Measurements from ENCODE around the gene PAK1.
"Not testable (repeated sequence)": the region's sequence is repeated elsewhere in the genome, so short reads cannot be mapped to it uniquely, and the experiment has no call there.

PAK1 gene

GRCh38 chr11:77318600-77318999 lies 155.3 kb downstream of the PAK1 start:
- Histone ChIP-seq H3K9ac (ENCODE audit: low read depth, low read length) (no peak overlapping the region), H3K4me3 (ENCODE audit: low read depth, low read length) (no peak overlapping the region), H3K4me1 (ENCODE audit: control insufficient read depth, insufficient read depth, low read length) (no peaks in the 10 kb centered on the region), H3K36me3 (ENCODE audit: control insufficient read depth, insufficient read depth, low read length) (peaks cover 4% of the 10 kb centered on the region), H3K9me3 (ENCODE audit: control insufficient read depth, insufficient read depth, low read length) (no peaks in the 10 kb centered on the region), H3K27me3 (ENCODE audit: control insufficient read depth, insufficient read depth, low read length) (no peaks in the 10 kb centered on the region)

GRCh38 chr11:77316733-77317342 lies 157.1 kb downstream of the PAK1 start:
- Histone ChIP-seq H3K9ac (ENCODE audit: low read depth, low read length) (no peak overlapping the region), H3K27me3 (ENCODE audit: control insufficient read depth, insufficient read depth, low read length) (no peaks in the 10 kb centered on the region), H3K36me3 (ENCODE audit: control insufficient read depth, insufficient read depth, low read length) (no peaks in the 10 kb centered on the region), H3K9me3 (ENCODE audit: control insufficient read depth, insufficient read depth, low read length) (no peaks in the 10 kb centered on the region), H3K4me1 (ENCODE audit: control insufficient read depth, insufficient read depth, low read length) (no peaks in the 10 kb centered on the region), H3K4me3 (ENCODE audit: low read depth, low read length) (no peak overlapping the region)

GRCh38 chr11:77312107-77312506 lies 161.8 kb downstream of the PAK1 start:
- Histone ChIP-seq H3K9ac (ENCODE audit: low read depth, low read length) (no peak overlapping the region), H3K27me3 (ENCODE audit: control insufficient read depth, insufficient read depth, low read length) (no peaks in the 10 kb centered on the region), H3K36me3 (ENCODE audit: control insufficient read depth, insufficient read depth, low read length) (no peaks in the 10 kb centered on the region), H3K4me1 (ENCODE audit: control insufficient read depth, insufficient read depth, low read length) (peaks cover 8% of the 10 kb centered on the region), H3K4me3 (ENCODE audit: low read depth, low read length) (no peak overlapping the region), H3K9me3 (ENCODE audit: control insufficient read depth, insufficient read depth, low read length) (no peaks in the 10 kb centered on the region)

- Histone ChIP-seq H3K4me3 (ENCODE audit: low read depth, low read length) (no peak overlapping the region), H3K36me3 (ENCODE audit: control insufficient read depth, insufficient read depth, low read length) (no peaks in the 10 kb centered on the region), H3K27me3 (ENCODE audit: control insufficient read depth, insufficient read depth, low read length) (no peaks in the 10 kb centered on the region), H3K9ac (ENCODE audit: low read depth, low read length) (no peak overlapping the region), H3K4me1 (ENCODE audit: control insufficient read depth, insufficient read depth, low read length) (peaks cover 8% of the 10 kb centered on the region), H3K9me3 (ENCODE audit: control insufficient read depth, insufficient read depth, low read length) (no peaks in the 10 kb centered on the region)
Observed at GRCh38 chr11:77311701-77312100, 162.2 kb downstream of the PAK1 start.

GRCh38 chr11:77310721-77311120 lies 163.2 kb downstream of the PAK1 start:
- Histone ChIP-seq H3K27me3 (ENCODE audit: control insufficient read depth, insufficient read depth, low read length) (no peaks in the 10 kb centered on the region), H3K36me3 (ENCODE audit: control insufficient read depth, insufficient read depth, low read length) (no peaks in the 10 kb centered on the region), H3K9me3 (ENCODE audit: control insufficient read depth, insufficient read depth, low read length) (no peaks in the 10 kb centered on the region), H3K4me3 (ENCODE audit: low read depth, low read length) (no peak overlapping the region), H3K9ac (ENCODE audit: low read depth, low read length) (no peak overlapping the region), H3K4me1 (ENCODE audit: control insufficient read depth, insufficient read depth, low read length) (peaks cover 8% of the 10 kb centered on the region)

- Histone ChIP-seq H3K27me3 (ENCODE audit: control insufficient read depth, insufficient read depth, low read length) (no peaks in the 10 kb centered on the region), H3K4me3 (ENCODE audit: low read depth, low read length) (no peak overlapping the region), H3K9me3 (ENCODE audit: control insufficient read depth, insufficient read depth, low read length) (no peaks in the 10 kb centered on the region), H3K9ac (ENCODE audit: low read depth, low read length) (no peak overlapping the region), H3K36me3 (ENCODE audit: control insufficient read depth, insufficient read depth, low read length) (no peaks in the 10 kb centered on the region), H3K4me1 (ENCODE audit: control insufficient read depth, insufficient read depth, low read length) (peaks cover 8% of the 10 kb centered on the region)
Observed at GRCh38 chr11:77309401-77310085, 164.4 kb downstream of the PAK1 start.

GRCh38 chr11:77308838-77309237 lies 165.1 kb downstream of the PAK1 start:
- Histone ChIP-seq H3K9me3 (ENCODE audit: control insufficient read depth, insufficient read depth, low read length) (no peaks in the 10 kb centered on the region), H3K27me3 (ENCODE audit: control insufficient read depth, insufficient read depth, low read length) (no peaks in the 10 kb centered on the region), H3K36me3 (ENCODE audit: control insufficient read depth, insufficient read depth, low read length) (no peaks in the 10 kb centered on the region), H3K4me1 (ENCODE audit: control insufficient read depth, insufficient read depth, low read length) (peaks cover 8% of the 10 kb centered on the region), H3K9ac (ENCODE audit: low read depth, low read length) (no peak overlapping the region), H3K4me3 (ENCODE audit: low read depth, low read length) (no peak overlapping the region)

- Histone ChIP-seq H3K9me3 (ENCODE audit: control insufficient read depth, insufficient read depth, low read length) (no peaks in the 10 kb centered on the region), H3K4me1 (ENCODE audit: control insufficient read depth, insufficient read depth, low read length) (no peaks in the 10 kb centered on the region), H3K9ac (ENCODE audit: low read depth, low read length) (no peak overlapping the region), H3K36me3 (ENCODE audit: control insufficient read depth, insufficient read depth, low read length) (no peaks in the 10 kb centered on the region), H3K27me3 (ENCODE audit: control insufficient read depth, insufficient read depth, low read length) (no peaks in the 10 kb centered on the region), H3K4me3 (ENCODE audit: low read depth, low read length) (no peak overlapping the region)
Observed at GRCh38 chr11:77303328-77303727, 170.6 kb downstream of the PAK1 start.

- no peaks in the 10 kb centered on the region for H3K4me1 ChIP-seq (ENCODE audit: control insufficient read depth, insufficient read depth, low read length)
- no peak overlapping the region for H3K4me3 ChIP-seq (ENCODE audit: low read depth, low read length)
- no peak overlapping the region for H3K9ac ChIP-seq (ENCODE audit: low read depth, low read length)
- H3K9me3 ChIP-seq (ENCODE audit: control insufficient read depth, insufficient read depth, low read length) = no peaks in the 10 kb centered on the region
- no peaks in the 10 kb centered on the region for H3K36me3 ChIP-seq (ENCODE audit: control insufficient read depth, insufficient read depth, low read length)
- H3K27me3 ChIP-seq (ENCODE audit: control insufficient read depth, insufficient read depth, low read length) = no peaks in the 10 kb centered on the region
Observed at GRCh38 chr11:77302752-77303151, 171.1 kb downstream of the PAK1 start.

- H3K4me3 ChIP-seq (ENCODE audit: low read depth, low read length) = no peak within 1 kb of the TSS
- H3K9me3 ChIP-seq (ENCODE audit: control insufficient read depth, insufficient read depth, low read length) = no peaks in the 10 kb centered on the region
- H3K9ac ChIP-seq (ENCODE audit: low read depth, low read length) = no peak within 1 kb of the TSS
- no peaks in the 10 kb centered on the region for H3K27me3 ChIP-seq (ENCODE audit: control insufficient read depth, insufficient read depth, low read length)
- H3K4me1 ChIP-seq (ENCODE audit: control insufficient read depth, insufficient read depth, low read length) = no peaks in the 10 kb centered on the region
- H3K36me3 ChIP-seq (ENCODE audit: control insufficient read depth, insufficient read depth, low read length) = no peaks in the 10 kb centered on the region
Observed at GRCh38 chr11:77301510-77301909, 172.4 kb downstream of the PAK1 start, which contains the start of gene GDPD4. Gene GDPD4, minus strand, starts transcription at chr11:77301686. Its CDS starts 16,549 bp downstream, at chr11:77285137.

GRCh38 chr11:77300695-77301094 lies 173.2 kb downstream of the PAK1 start:
- no peak overlapping the region for H3K4me3 ChIP-seq (ENCODE audit: low read depth, low read length)
- no peaks in the 10 kb centered on the region for H3K4me1 ChIP-seq (ENCODE audit: control insufficient read depth, insufficient read depth, low read length)
- H3K9ac ChIP-seq (ENCODE audit: low read depth, low read length) = no peak overlapping the region

GRCh38 chr11:77300028-77300427 lies 173.9 kb downstream of the PAK1 start:
- H3K27me3 ChIP-seq (ENCODE audit: control insufficient read depth, insufficient read depth, low read length); H3K9me3 ChIP-seq (ENCODE audit: control insufficient read depth, insufficient read depth, low read length); H3K4me3 ChIP-seq (ENCODE audit: low read depth, low read length); H3K4me1 ChIP-seq (ENCODE audit: control insufficient read depth, insufficient read depth, low read length); H3K36me3 ChIP-seq (ENCODE audit: control insufficient read depth, insufficient read depth, low read length); H3K9ac ChIP-seq (ENCODE audit: low read depth, low read length): not testable (repeated sequence)

More at GRCh38 chr11:77300695-77301094, 173.2 kb downstream of the PAK1 start:
- Histone ChIP-seq H3K27me3 (ENCODE audit: control insufficient read depth, insufficient read depth, low read length) (no peaks in the 10 kb centered on the region), H3K9me3 (ENCODE audit: control insufficient read depth, insufficient read depth, low read length) (no peaks in the 10 kb centered on the region), H3K36me3 (ENCODE audit: control insufficient read depth, insufficient read depth, low read length) (no peaks in the 10 kb centered on the region)

Data from iPS-15b (cell line).